Cardiac septum (tissue), 1 donor: ENCODE results near the gene ACVR2B. TPM values are rescaled to one million over a fixed set of nuclear protein-coding genes. Genes with fewer than 3 reads are reported as not detected.

ENCODE experiments used
- total RNA-seq: library from RNA; stranded (reverse); fragmentation: NEBNext Ultra II Directional; extraction: Animal tissue kit (Norgen Biotek cat#: 25700); gene quantifications from one replicate; pipeline ENCODE4 v1.2.1, GENCODE V29; 2021
- donor health status: DM: no; HTN: no; CAD: no.

The ACVR2B gene
- total RNA-seq, 1 donor from 2014 or later: 6.3 TPM

Other genes with a start within 250 kb of the ACVR2B start
- 0.22 TPM for gene SLC22A13, start 188.1 kb upstream of the ACVR2B start, total RNA-seq
- 0.24 TPM for gene SLC22A14, start 171.6 kb upstream of the ACVR2B start, total RNA-seq
- gene XYLB, start 107.1 kb upstream of the ACVR2B start, total RNA-seq: 0.46 TPM
- 38.6 TPM for gene EXOG, start 42.5 kb downstream of the ACVR2B start, total RNA-seq
- 166 TPM for gene SCN5A, start 195.8 kb downstream of the ACVR2B start, total RNA-seq